ENCODE data around the gene CCBE1.

Gene CCBE1

GRCh38 chr18:59554796-59555335 is 142.4 kb downstream of the CCBE1 start:
- Histone ChIP-seq H3K4me1 (ENCODE audit: insufficient read depth, insufficient read length) (no peaks in the 10 kb centered on the region), H3K36me3 (ENCODE audit: insufficient read depth, insufficient read length, low read length) (no peaks in the 10 kb centered on the region), H3K9me3 (ENCODE audit: insufficient read depth, low read length) (peaks cover 13% of the 10 kb centered on the region), H3K9ac (ENCODE audit: insufficient read length, low read depth) (no peak overlapping the region), H3K27me3 (ENCODE audit: insufficient read depth, insufficient read length) (no peaks in the 10 kb centered on the region), H3K4me3 (ENCODE audit: insufficient read length, low read depth) (no peak overlapping the region)
- TF ChIP-seq ZNF274 (IDR thresholded peaks at IDR 0.05; ENCODE audit: low read depth, low read length) (no peak), YY1 (IDR thresholded peaks at IDR 0.05; ENCODE audit: insufficient read depth, insufficient read length) (no peak), SUZ12 (IDR thresholded peaks at IDR 0.05; ENCODE audit: extremely low read depth, insufficient read depth, insufficient read length) (no peak)
- DNase-seq (ENCODE audit: low read depth, low spot score): no peak

GRCh38 chr18:59553273-59553870 is 143.9 kb downstream of the CCBE1 start:
- Histone ChIP-seq H3K4me3 (ENCODE audit: insufficient read length, low read depth) (no peak overlapping the region), H3K36me3 (ENCODE audit: insufficient read depth, insufficient read length, low read length) (no peaks in the 10 kb centered on the region), H3K9ac (ENCODE audit: insufficient read length, low read depth) (no peak overlapping the region), H3K4me1 (ENCODE audit: insufficient read depth, insufficient read length) (no peaks in the 10 kb centered on the region), H3K9me3 (ENCODE audit: insufficient read depth, low read length) (peaks cover 13% of the 10 kb centered on the region), H3K27me3 (ENCODE audit: insufficient read depth, insufficient read length) (no peaks in the 10 kb centered on the region)
- TF ChIP-seq ZNF274 (IDR thresholded peaks at IDR 0.05; ENCODE audit: low read depth, low read length): no peak
- TF ChIP-seq YY1 (IDR thresholded peaks at IDR 0.05; ENCODE audit: insufficient read depth, insufficient read length): no peak
- no peak for TF ChIP-seq SUZ12 (IDR thresholded peaks at IDR 0.05; ENCODE audit: extremely low read depth, insufficient read depth, insufficient read length)
- no peak for DNase-seq (ENCODE audit: low read depth, low spot score)

GRCh38 chr18:59551902-59552635 is 145.2 kb downstream of the CCBE1 start:
- Histone ChIP-seq H3K4me1 (ENCODE audit: insufficient read depth, insufficient read length) (no peaks in the 10 kb centered on the region), H3K27me3 (ENCODE audit: insufficient read depth, insufficient read length) (no peaks in the 10 kb centered on the region), H3K36me3 (ENCODE audit: insufficient read depth, insufficient read length, low read length) (no peaks in the 10 kb centered on the region), H3K9ac (ENCODE audit: insufficient read length, low read depth) (no peak overlapping the region), H3K9me3 (ENCODE audit: insufficient read depth, low read length) (peaks cover 4% of the 10 kb centered on the region; the same call in 1 of the 2 replicates), H3K4me3 (ENCODE audit: insufficient read length, low read depth) (no peak overlapping the region)
- no peak for DNase-seq (ENCODE audit: low read depth, low spot score)
- no peak for TF ChIP-seq ZNF274 (IDR thresholded peaks at IDR 0.05; ENCODE audit: low read depth, low read length)
- TF ChIP-seq SUZ12 (IDR thresholded peaks at IDR 0.05; ENCODE audit: extremely low read depth, insufficient read depth, insufficient read length): no peak
- no peak for TF ChIP-seq YY1 (IDR thresholded peaks at IDR 0.05; ENCODE audit: insufficient read depth, insufficient read length)

GRCh38 chr18:59550174-59550516 is 147.1 kb downstream of the CCBE1 start:
- Histone ChIP-seq H3K9me3 (ENCODE audit: insufficient read depth, low read length) (no peaks in the 10 kb centered on the region), H3K9ac (ENCODE audit: insufficient read length, low read depth) (no peak overlapping the region), H3K4me3 (ENCODE audit: insufficient read length, low read depth) (no peak overlapping the region), H3K36me3 (ENCODE audit: insufficient read depth, insufficient read length, low read length) (no peaks in the 10 kb centered on the region), H3K27me3 (ENCODE audit: insufficient read depth, insufficient read length) (no peaks in the 10 kb centered on the region), H3K4me1 (ENCODE audit: insufficient read depth, insufficient read length) (no peaks in the 10 kb centered on the region)
- TF ChIP-seq YY1 (IDR thresholded peaks at IDR 0.05; ENCODE audit: insufficient read depth, insufficient read length): no peak
- no peak for TF ChIP-seq SUZ12 (IDR thresholded peaks at IDR 0.05; ENCODE audit: extremely low read depth, insufficient read depth, insufficient read length)
- TF ChIP-seq ZNF274 (IDR thresholded peaks at IDR 0.05; ENCODE audit: low read depth, low read length): no peak
- DNase-seq (ENCODE audit: low read depth, low spot score): no peak

- H3K4me3 ChIP-seq (ENCODE audit: insufficient read length, low read depth): no peak overlapping the region
- H3K9me3 ChIP-seq (ENCODE audit: insufficient read depth, low read length): no peaks in the 10 kb centered on the region
- H3K27me3 ChIP-seq (ENCODE audit: insufficient read depth, insufficient read length): no peaks in the 10 kb centered on the region
- no peak overlapping the region for H3K9ac ChIP-seq (ENCODE audit: insufficient read length, low read depth)
- no peaks in the 10 kb centered on the region for H3K4me1 ChIP-seq (ENCODE audit: insufficient read depth, insufficient read length)
- DNase-seq (ENCODE audit: low read depth, low spot score): no peak
- TF ChIP-seq YY1 (IDR thresholded peaks at IDR 0.05; ENCODE audit: insufficient read depth, insufficient read length) (no peak), ZNF274 (IDR thresholded peaks at IDR 0.05; ENCODE audit: low read depth, low read length) (no peak), SUZ12 (IDR thresholded peaks at IDR 0.05; ENCODE audit: extremely low read depth, insufficient read depth, insufficient read length) (no peak)
- no peaks in the 10 kb centered on the region for H3K36me3 ChIP-seq (ENCODE audit: insufficient read depth, insufficient read length, low read length)
Measured at GRCh38 chr18:59549503-59550173, 147.6 kb downstream of the CCBE1 start.

GRCh38 chr18:59547581-59548182 is 149.5 kb downstream of the CCBE1 start:
- no peaks in the 10 kb centered on the region for H3K4me1 ChIP-seq (ENCODE audit: insufficient read depth, insufficient read length)
- DNase-seq (ENCODE audit: low read depth, low spot score): no peak
- no peaks in the 10 kb centered on the region for H3K36me3 ChIP-seq (ENCODE audit: insufficient read depth, insufficient read length, low read length)
- H3K4me3 ChIP-seq (ENCODE audit: insufficient read length, low read depth): no peak overlapping the region
- no peak for TF ChIP-seq SUZ12 (IDR thresholded peaks at IDR 0.05; ENCODE audit: extremely low read depth, insufficient read depth, insufficient read length)
- TF ChIP-seq ZNF274 (IDR thresholded peaks at IDR 0.05; ENCODE audit: low read depth, low read length): no peak
- no peak for TF ChIP-seq YY1 (IDR thresholded peaks at IDR 0.05; ENCODE audit: insufficient read depth, insufficient read length)
- no peaks in the 10 kb centered on the region for H3K27me3 ChIP-seq (ENCODE audit: insufficient read depth, insufficient read length)
- no peaks in the 10 kb centered on the region for H3K9me3 ChIP-seq (ENCODE audit: insufficient read depth, low read length)
- no peak overlapping the region for H3K9ac ChIP-seq (ENCODE audit: insufficient read length, low read depth)

Data from NT2/D1 (cell line).